RPMI7951 (cell line): Measurements from ENCODE around the gene UPF2. TPM values are rescaled to one million over a fixed set of nuclear protein-coding genes. Genes with fewer than 3 reads are reported as not detected.
"Not testable (repeated sequence)": the region's sequence is repeated elsewhere in the genome, so short reads cannot be mapped to it uniquely, and the experiment has no call there.

Source experiments
- DNase-seq: peaks from one replicate; pipeline ENCODE4 v3.0.0-alpha.2; 2012; ENCODE audit warnings: low read depth
- total RNA-seq: library from RNA; depleted of rRNA; stranded (reverse); fragments of >200 nt; shearing (Covaris generic); gene quantifications from 2 replicates; pipeline ENCODE4 v1.2.3, GENCODE V29; 2014; rRNA removed

Gene UPF2
- total RNA-seq: 13.3 and 14.4 TPM in 2 replicates

- peak; percentile 98 for DNase-seq
These were observed at the start of gene UPF2 for GRCh38 chr10:12042797-12043651. Gene UPF2 (minus strand): TSS chr10:12042809. CDS start chr10:12035423, 7,386 bp downstream.

GRCh38 chr10:12091421-12091820 lies 48.8 kb upstream of the UPF2 start:
- DNase-seq: no peak

- no peak for DNase-seq
These were observed 46.3 kb upstream of the UPF2 start for GRCh38 chr10:12088919-12089318.

GRCh38 chr10:12081879-12082557 lies 39.4 kb upstream of the UPF2 start:
- no peak for DNase-seq

GRCh38 chr10:12081470-12081869 lies 38.9 kb upstream of the UPF2 start:
- no peak for DNase-seq

GRCh38 chr10:12077580-12078180 lies 35.1 kb upstream of the UPF2 start:
- DNase-seq: no peak

GRCh38 chr10:12073526-12073925 lies 30.9 kb upstream of the UPF2 start:
- DNase-seq: no peak

- DNase-seq: not testable (repeated sequence)
These were observed 28.8 kb upstream of the UPF2 start for GRCh38 chr10:12071441-12071840.

GRCh38 chr10:12068449-12069269 lies 26.1 kb upstream of the UPF2 start, which contains the start of gene DHTKD1:
Gene DHTKD1 (plus strand): TSS chr10:12068954. CDS start chr10:12069034, 80 bp downstream.
- DNase-seq: peak; percentile 98

- peak; percentile 67 for DNase-seq
These were observed 24.7 kb upstream of the UPF2 start for GRCh38 chr10:12067336-12067735.

GRCh38 chr10:12063483-12063818 lies 20.8 kb upstream of the UPF2 start:
- DNase-seq: no peak

- DNase-seq: no peak
These were observed 20.3 kb upstream of the UPF2 start for GRCh38 chr10:12062754-12063482.

- no peak for DNase-seq
These were observed 18.5 kb upstream of the UPF2 start for GRCh38 chr10:12061124-12061523.

GRCh38 chr10:12056748-12057147 lies 14.1 kb upstream of the UPF2 start:
- DNase-seq: peak; percentile 4

- no peak for DNase-seq
These were observed 13.1 kb upstream of the UPF2 start for GRCh38 chr10:12055732-12056131.

- DNase-seq: no peak
These were observed 8.6 kb upstream of the UPF2 start for GRCh38 chr10:12051241-12051640.

- DNase-seq: no peak
These were observed 7.9 kb upstream of the UPF2 start for GRCh38 chr10:12050528-12050927.

GRCh38 chr10:12048547-12048946 lies 5.9 kb upstream of the UPF2 start:
- DNase-seq: no peak

GRCh38 chr10:12045596-12045995 lies 3.0 kb upstream of the UPF2 start:
- no peak for DNase-seq

- DNase-seq: peak; percentile 24
These were observed 206 bp downstream of the UPF2 start for GRCh38 chr10:12042409-12042796.
